ENCODE measurements around the gene GULP1. TPM values are rescaled to one million over a fixed set of nuclear protein-coding genes. Genes with fewer than 3 reads are reported as not detected.

Gene GULP1
- total and polyA plus RNA-seq, 2 of the 4 experiments (the other 2 are of a cell fraction) = 24.4 to 40.1 TPM

- H2BK20ac ChIP-seq (ENCODE audit: low read depth, low read length) = no peak overlapping the region
- no peaks in the 10 kb centered on the region for H4K20me1 ChIP-seq (ENCODE audit: insufficient read depth, low read length)
- dilution Hi-C loops (cut with HindIII; ENCODE audit: low sequenced_read_pairs, unreplicated experiment) = no loop called here
- no peaks in the 10 kb centered on the region for H3K36me3 ChIP-seq (ENCODE audit: control insufficient read depth, insufficient read depth, low read length)
- H2BK120ac ChIP-seq (ENCODE audit: low read depth, low read length) = no peak overlapping the region
- BruUV-seq (replicated peaks) = no TSS peak
- POLR2A ChIA-PET (ENCODE audit: unreplicated experiment) = no interaction called here
- H3K27ac ChIP-seq (ENCODE audit: insufficient read depth, low read length) = no peak overlapping the region
- no peak overlapping the region for H4K8ac ChIP-seq (ENCODE audit: low read depth in 2 of 2, low read length in 2 of 2)
- DNase-seq (peak; percentile 18), ATAC-seq (ENCODE audit: low read depth) (no peak)
- no peak overlapping the region for H3K9ac ChIP-seq (ENCODE audit: low read depth, low read length)
- no peak overlapping the region for H4K5ac ChIP-seq (ENCODE audit: low read depth, low read length)
- intact Hi-C loops (cut with micrococcal nuclease) = no loop called here
- CTCF ChIA-PET = no interaction called here
- H3K9me1 ChIP-seq (ENCODE audit: insufficient read depth, low read length) = 0 out of 2 replicates have a peak, but pooled peaks cover 3% of the 10 kb centered on the region
- H3K23ac ChIP-seq (ENCODE audit: low read depth, low read length) = no peak overlapping the region
- in situ Hi-C loops (cut with MboI; ENCODE audit: low sequenced_read_pairs) = no loop called here
- H3K4me3 ChIP-seq (ENCODE audit: insufficient read depth, low read depth, low read length) = no peak overlapping the region
- no peak overlapping the region for H4K91ac ChIP-seq (ENCODE audit: insufficient read depth, low read depth, low read length)
- H2BK5ac ChIP-seq (ENCODE audit: low read depth, low read length, poor library complexity, severe bottlenecking) = no peak overlapping the region
- no peaks in the 10 kb centered on the region for H3K27me3 ChIP-seq (ENCODE audit: control insufficient read depth, insufficient read depth, low read length)
- no peak overlapping the region for H2BK15ac ChIP-seq (ENCODE audit: low read depth, low read length)
- TF ChIP-seq RFX5 (IDR thresholded peaks at IDR 0.05; ENCODE audit: low read depth, low read length) (no peak), NFE2L2 (IDR thresholded peaks at IDR 0.05; ENCODE audit: low read depth, low read length) (no peak), SMC3 (IDR thresholded peaks at IDR 0.05; ENCODE audit: low read depth, low read length) (no peak), MAFK (IDR thresholded peaks at IDR 0.05; ENCODE audit: low read depth, low read length) (no peak), MXI1 (IDR thresholded peaks at IDR 0.05; ENCODE audit: borderline replicate concordance, low read depth, low read length) (no peak), FOS (IDR thresholded peaks at IDR 0.05; ENCODE audit: low read depth, low read length) (no peak), BHLHE40 (IDR thresholded peaks at IDR 0.05; ENCODE audit: low read depth, low read length) (no peak), CEBPB (IDR thresholded peaks at IDR 0.05; ENCODE audit: low read depth, low read length) (no peak), RCOR1 (IDR thresholded peaks at IDR 0.05; ENCODE audit: insufficient replicate concordance, low read length) (no peak), POLR2A (IDR thresholded peaks at IDR 0.05; ENCODE audit: low read depth, low read length) (no peak), MAZ (IDR thresholded peaks at IDR 0.05; ENCODE audit: borderline replicate concordance, low read depth, low read length) (no peak)
- H2AFZ ChIP-seq (replicated peaks; ENCODE audit: low read length, poor library complexity) = no peak overlapping the region
- no peak overlapping the region for H2AK9ac ChIP-seq (replicated peaks; ENCODE audit: low read depth, low read length, poor library complexity)
- H3K14ac ChIP-seq (replicated peaks; ENCODE audit: low read depth, low read length) = no peak overlapping the region
- H3K79me1 ChIP-seq (ENCODE audit: low read depth in 1 of 2, low read length in 2 of 2) = peaks cover 11 to 45% of the 10 kb centered on the region in 2 experiments
- H3K4ac ChIP-seq (ENCODE audit: low read depth, low read length) = no peak overlapping the region
- H2AK5ac ChIP-seq (ENCODE audit: low read depth, low read length) = no peak overlapping the region
- H3K4me1 ChIP-seq (ENCODE audit: control insufficient read depth, insufficient read depth, low read length) = no peaks in the 10 kb centered on the region
- no peaks in the 10 kb centered on the region for H3K9me3 ChIP-seq (ENCODE audit: control insufficient read depth, insufficient read depth, low read length)
- no peak overlapping the region for H3K4me2 ChIP-seq (ENCODE audit: low read depth, low read length)
- H3K18ac ChIP-seq (ENCODE audit: low read depth, low read length) = no peak overlapping the region
- no peak overlapping the region for H3K56ac ChIP-seq (ENCODE audit: extremely low read depth, insufficient read depth, low read length)
These were observed 99.7 kb downstream of the GULP1 start for GRCh38 chr2:188391354-188391753.
